Panc1 (cell line): ENCODE data around the gene FLVCR2. TPM values are rescaled to one million over a fixed set of nuclear protein-coding genes. Genes with fewer than 3 reads are reported as not detected.

Source experiments
- ATAC-seq: fragments of 200-7000 bp; cut with Tn5 transposase; 2 replicates; pipeline ENCODE4 v1.9.1; 2020; ENCODE audit warnings: mild to moderate bottlenecking, moderate library complexity
- BruUV-seq: library from RNA; stranded (reverse); fragments of 400-500 nt; replicated peaks from 2 replicates; lab custom pipeline; 2021; lab: Mats Ljungman, UMichigan
- CTCF ChIA-PET: fragments of 300-600 bp; sonication (Branson Sonifier 250); formaldehyde crosslinking; loops from one replicate; lab custom pipeline; 2022; ENCODE audit warnings: antibody characterized with exemption; lab: Charles Lee
- POLR2A ChIA-PET: fragments of 300-600 bp; sonication (Branson Sonifier 250); formaldehyde crosslinking; loops from one replicate; lab custom pipeline; 2022; ENCODE audit warnings: antibody characterized with exemption; lab: Charles Lee
- DNase-seq: peaks from one replicate; pipeline ENCODE4 v3.0.0-alpha.2; 2010; ENCODE audit warnings: low read depth, low spot score
- H3K27ac ChIP-seq: 2 replicates; pipeline ENCODE4 v1.5.1; 2011; ENCODE audit warnings: mild to moderate bottlenecking, low read length, inconsistent platforms
- H3K27me3 ChIP-seq: fragments of 200-500 bp; sonication (Bioruptor generic); 2 replicates; pipeline ENCODE4 v1.6.0; 2014; ENCODE audit warnings: low read length, inconsistent platforms; ENCODE audit not compliant: control insufficient read depth, insufficient read depth
- H3K36me3 ChIP-seq: fragments of 200-500 bp; sonication (Bioruptor generic); 2 replicates; pipeline ENCODE4 v1.5.1; 2014; ENCODE audit warnings: inconsistent platforms, mild to moderate bottlenecking, low read length, moderate library complexity; ENCODE audit not compliant: control insufficient read depth, insufficient read depth
- H3K4me1 ChIP-seq: 2 replicates; pipeline ENCODE4 v1.5.1; 2011; ENCODE audit warnings: inconsistent platforms, mild to moderate bottlenecking, low read length, moderate library complexity; ENCODE audit not compliant: control insufficient read depth, insufficient read depth
- H3K4me3 ChIP-seq, 2 experiments: 2 replicates each; pipeline ENCODE4 v1.5.1; 2011 to 2012; ENCODE audit warnings: low read depth in 2 of 2, low read length in 2 of 2, mild to moderate bottlenecking in 2 of 2, inconsistent platforms in 1 of 2, moderate library complexity in 1 of 2
- H3K9me3 ChIP-seq: fragments of 200-500 bp; sonication (Bioruptor generic); 2 replicates; pipeline ENCODE4 v1.5.1; 2014; ENCODE audit warnings: low read depth, mild to moderate bottlenecking, inconsistent platforms, low read length, moderate library complexity; ENCODE audit not compliant: control insufficient read depth, insufficient read depth
- POLR2AphosphoS5 ChIP-seq: IDR thresholded peaks from 2 replicates; pipeline ENCODE4 v1.6.1; 2012; ENCODE audit warnings: mild to moderate bottlenecking, low read depth, low read length, moderate library complexity
- SIN3A ChIP-seq: IDR thresholded peaks from 2 replicates; pipeline ENCODE4 v1.6.1; 2012; ENCODE audit warnings: low read depth, mild to moderate bottlenecking, low read length, moderate library complexity, borderline replicate concordance; ENCODE audit not compliant: insufficient read depth
- TCF7L2 ChIP-seq: IDR thresholded peaks from 2 replicates; pipeline ENCODE4 v1.6.1; 2011; ENCODE audit warnings: mild to moderate bottlenecking, low read depth, low read length, inconsistent platforms
- in situ Hi-C: cut with HindIII; loops from 2 replicates; pipeline ENCODE4 v1.10.0; 2016; ENCODE audit warnings: low sequenced_read_pairs, low pct_unique_long_range_greater_than_20kb
- intact Hi-C: fragments of 100-400 bp; cut with micrococcal nuclease; formaldehyde crosslinking; loops from one replicate; pipeline ENCODE4 v1.10.0; 2022; ENCODE audit not compliant: unreplicated experiment
- total RNA-seq: library from RNA; stranded (reverse); gene quantifications from one replicate; pipeline ENCODE4 v1.2.1, GENCODE V29; 2021; ENCODE audit not compliant: unreplicated experiment
- TF ChIP-seq, protein P1 (sequence below), 2 experiments: IDR thresholded peaks; 2 replicates each; pipeline ENCODE4 v1.6.1; 2011 to 2012; ENCODE audit warnings: low read depth in 2 of 2, control low read depth in 1 of 2, low read length in 1 of 2, mild to moderate bottlenecking in 1 of 2, moderate library complexity in 1 of 2; ENCODE audit not compliant: insufficient read depth in 1 of 2
- TF ChIP-seq, protein P2 (sequence below): fragments of 450-650 bp; IDR thresholded peaks from 2 replicates; pipeline ENCODE4 v1.5.1; 2017; ENCODE audit warnings: mild to moderate bottlenecking

The FLVCR2 gene
- total RNA-seq, 1 experiment from 2014 or later = 9.7 TPM

DNA sequence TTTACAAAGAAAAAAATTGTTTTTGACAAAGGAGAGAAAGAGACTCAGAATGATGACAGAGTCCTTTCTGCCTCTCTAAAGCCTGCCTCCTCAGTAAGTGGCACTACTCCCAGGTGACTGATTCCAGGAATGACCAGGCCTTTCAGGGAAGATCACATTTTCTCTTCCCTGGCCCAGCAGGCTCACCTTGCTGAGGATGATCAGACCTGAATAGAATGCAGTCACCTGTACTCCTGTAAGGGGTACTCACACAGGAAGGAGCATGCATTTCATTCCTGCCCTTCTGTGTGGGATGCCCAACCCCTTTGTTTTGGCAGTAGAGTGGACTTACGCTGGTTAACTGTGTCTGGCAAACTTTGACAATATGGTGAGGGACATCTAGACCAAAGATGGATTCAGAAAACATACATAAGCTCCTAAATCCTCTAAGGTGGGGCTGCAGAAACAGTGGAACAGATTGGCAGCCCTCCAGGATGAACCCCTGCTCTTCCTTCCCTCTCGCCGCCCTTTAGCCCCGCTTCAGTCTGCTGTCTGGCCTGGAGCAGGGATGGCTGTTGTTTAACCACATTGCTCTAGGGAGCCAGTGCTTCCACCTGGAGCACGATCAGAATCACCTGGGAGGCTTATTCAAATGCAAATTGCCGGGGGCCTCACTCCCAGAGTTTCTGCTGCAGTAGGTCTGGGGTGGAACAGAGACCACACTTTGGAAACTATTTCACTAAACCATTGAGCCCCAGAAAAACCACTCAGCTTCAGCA is 52.5 kb downstream of the FLVCR2 start:
- H3K4me3 ChIP-seq = no peak overlapping the region
- no TSS peak for BruUV-seq
- in situ Hi-C loops (no loop called here), intact Hi-C loops (no loop called here)
- ATAC-seq (no peak), DNase-seq (no peak)
- no peaks in the 10 kb centered on the region for H3K4me1 ChIP-seq
- POLR2A ChIA-PET = no interaction called here
- H3K27me3 ChIP-seq = no peaks in the 10 kb centered on the region
- H3K36me3 ChIP-seq = no peaks in the 10 kb centered on the region
- H3K9me3 ChIP-seq = no peaks in the 10 kb centered on the region
- H3K27ac ChIP-seq = no peak overlapping the region
- CTCF ChIA-PET = no interaction called here
- TF ChIP-seq TCF7L2 (no peak), SIN3A (no peak), POLR2AphosphoS5 (no peak)
- TF ChIP-seq, protein P1, sequence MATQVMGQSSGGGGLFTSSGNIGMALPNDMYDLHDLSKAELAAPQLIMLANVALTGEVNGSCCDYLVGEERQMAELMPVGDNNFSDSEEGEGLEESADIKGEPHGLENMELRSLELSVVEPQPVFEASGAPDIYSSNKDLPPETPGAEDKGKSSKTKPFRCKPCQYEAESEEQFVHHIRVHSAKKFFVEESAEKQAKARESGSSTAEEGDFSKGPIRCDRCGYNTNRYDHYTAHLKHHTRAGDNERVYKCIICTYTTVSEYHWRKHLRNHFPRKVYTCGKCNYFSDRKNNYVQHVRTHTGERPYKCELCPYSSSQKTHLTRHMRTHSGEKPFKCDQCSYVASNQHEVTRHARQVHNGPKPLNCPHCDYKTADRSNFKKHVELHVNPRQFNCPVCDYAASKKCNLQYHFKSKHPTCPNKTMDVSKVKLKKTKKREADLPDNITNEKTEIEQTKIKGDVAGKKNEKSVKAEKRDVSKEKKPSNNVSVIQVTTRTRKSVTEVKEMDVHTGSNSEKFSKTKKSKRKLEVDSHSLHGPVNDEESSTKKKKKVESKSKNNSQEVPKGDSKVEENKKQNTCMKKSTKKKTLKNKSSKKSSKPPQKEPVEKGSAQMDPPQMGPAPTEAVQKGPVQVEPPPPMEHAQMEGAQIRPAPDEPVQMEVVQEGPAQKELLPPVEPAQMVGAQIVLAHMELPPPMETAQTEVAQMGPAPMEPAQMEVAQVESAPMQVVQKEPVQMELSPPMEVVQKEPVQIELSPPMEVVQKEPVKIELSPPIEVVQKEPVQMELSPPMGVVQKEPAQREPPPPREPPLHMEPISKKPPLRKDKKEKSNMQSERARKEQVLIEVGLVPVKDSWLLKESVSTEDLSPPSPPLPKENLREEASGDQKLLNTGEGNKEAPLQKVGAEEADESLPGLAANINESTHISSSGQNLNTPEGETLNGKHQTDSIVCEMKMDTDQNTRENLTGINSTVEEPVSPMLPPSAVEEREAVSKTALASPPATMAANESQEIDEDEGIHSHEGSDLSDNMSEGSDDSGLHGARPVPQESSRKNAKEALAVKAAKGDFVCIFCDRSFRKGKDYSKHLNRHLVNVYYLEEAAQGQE (IDR thresholded peaks at IDR 0.05; ENCODE audit: insufficient read depth in 1 of 2, low read depth in 2 of 2, low read length in 1 of 2) = no peak
- TF ChIP-seq, protein P2, sequence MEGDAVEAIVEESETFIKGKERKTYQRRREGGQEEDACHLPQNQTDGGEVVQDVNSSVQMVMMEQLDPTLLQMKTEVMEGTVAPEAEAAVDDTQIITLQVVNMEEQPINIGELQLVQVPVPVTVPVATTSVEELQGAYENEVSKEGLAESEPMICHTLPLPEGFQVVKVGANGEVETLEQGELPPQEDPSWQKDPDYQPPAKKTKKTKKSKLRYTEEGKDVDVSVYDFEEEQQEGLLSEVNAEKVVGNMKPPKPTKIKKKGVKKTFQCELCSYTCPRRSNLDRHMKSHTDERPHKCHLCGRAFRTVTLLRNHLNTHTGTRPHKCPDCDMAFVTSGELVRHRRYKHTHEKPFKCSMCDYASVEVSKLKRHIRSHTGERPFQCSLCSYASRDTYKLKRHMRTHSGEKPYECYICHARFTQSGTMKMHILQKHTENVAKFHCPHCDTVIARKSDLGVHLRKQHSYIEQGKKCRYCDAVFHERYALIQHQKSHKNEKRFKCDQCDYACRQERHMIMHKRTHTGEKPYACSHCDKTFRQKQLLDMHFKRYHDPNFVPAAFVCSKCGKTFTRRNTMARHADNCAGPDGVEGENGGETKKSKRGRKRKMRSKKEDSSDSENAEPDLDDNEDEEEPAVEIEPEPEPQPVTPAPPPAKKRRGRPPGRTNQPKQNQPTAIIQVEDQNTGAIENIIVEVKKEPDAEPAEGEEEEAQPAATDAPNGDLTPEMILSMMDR = no peak

GRCh38 chr14:75631453-75631831 is 53.0 kb downstream of the FLVCR2 start:
- Histone ChIP-seq H3K27me3 (no peaks in the 10 kb centered on the region), H3K27ac (no peak overlapping the region), H3K4me3 (no peak overlapping the region), H3K4me1 (no peaks in the 10 kb centered on the region), H3K36me3 (no peaks in the 10 kb centered on the region), H3K9me3 (no peaks in the 10 kb centered on the region)
- intact Hi-C loops (no loop called here), in situ Hi-C loops (no loop called here)
- DNase-seq = no peak
- ATAC-seq = no peak
- no peak for TF ChIP-seq POLR2AphosphoS5
- no peak for TF ChIP-seq TCF7L2
- TF ChIP-seq, protein P1 (IDR thresholded peaks at IDR 0.05; ENCODE audit: insufficient read depth in 1 of 2, low read depth in 2 of 2, low read length in 1 of 2) = no peak
- TF ChIP-seq SIN3A = no peak
- TF ChIP-seq, protein P2 = no peak
- no TSS peak for BruUV-seq
- ChIA-PET POLR2A (no interaction called here), CTCF (no interaction called here)
